Measurements from ENCODE around the gene OBSCN. TPM values are rescaled to one million over a fixed set of nuclear protein-coding genes. Genes with fewer than 3 reads are reported as not detected.

OBSCN gene
- polyA plus RNA-seq, 1 donor, result 40.0 TPM

DNA sequence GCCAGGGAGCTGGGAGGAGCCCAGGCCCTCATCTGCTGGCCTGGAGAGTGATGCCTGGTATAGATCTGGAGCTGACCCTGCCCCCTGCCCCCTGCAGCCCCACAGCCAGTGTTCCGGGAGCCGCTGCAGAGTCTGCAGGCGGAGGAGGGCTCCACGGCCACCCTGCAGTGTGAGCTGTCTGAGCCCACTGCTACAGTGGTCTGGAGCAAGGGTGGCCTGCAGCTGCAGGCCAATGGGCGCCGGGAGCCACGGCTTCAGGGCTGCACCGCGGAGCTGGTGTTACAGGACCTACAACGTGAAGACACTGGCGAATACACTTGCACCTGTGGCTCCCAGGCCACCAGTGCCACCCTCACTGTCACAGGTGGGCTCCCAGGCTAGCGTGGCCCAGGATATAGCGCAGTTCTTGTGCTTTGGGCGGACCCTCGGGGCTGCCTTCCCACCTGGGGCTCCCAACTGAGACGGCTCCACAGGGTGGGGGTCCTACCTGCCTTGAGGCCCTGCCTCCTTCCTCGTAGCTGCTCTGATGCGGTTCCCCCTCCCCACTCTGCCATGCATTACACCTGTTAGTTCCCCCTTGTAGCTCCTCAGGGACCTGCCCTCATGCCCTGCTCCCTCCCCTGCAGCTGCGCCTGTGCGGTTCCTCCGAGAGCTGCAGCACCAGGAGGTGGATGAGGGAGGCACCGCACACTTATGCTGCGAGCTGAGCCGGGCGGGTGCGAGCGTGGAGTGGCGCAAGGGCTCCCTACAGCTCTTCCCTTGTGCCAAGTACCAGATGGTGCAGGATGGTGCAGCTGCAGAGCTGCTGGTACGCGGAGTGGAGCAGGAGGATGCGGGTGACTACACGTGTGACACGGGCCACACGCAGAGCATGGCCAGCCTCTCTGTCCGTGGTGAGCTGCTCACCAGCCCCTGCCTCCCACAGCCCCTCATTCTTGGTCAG is 98.7 kb downstream of the OBSCN start:
- no peak for DNase-seq

DNA sequence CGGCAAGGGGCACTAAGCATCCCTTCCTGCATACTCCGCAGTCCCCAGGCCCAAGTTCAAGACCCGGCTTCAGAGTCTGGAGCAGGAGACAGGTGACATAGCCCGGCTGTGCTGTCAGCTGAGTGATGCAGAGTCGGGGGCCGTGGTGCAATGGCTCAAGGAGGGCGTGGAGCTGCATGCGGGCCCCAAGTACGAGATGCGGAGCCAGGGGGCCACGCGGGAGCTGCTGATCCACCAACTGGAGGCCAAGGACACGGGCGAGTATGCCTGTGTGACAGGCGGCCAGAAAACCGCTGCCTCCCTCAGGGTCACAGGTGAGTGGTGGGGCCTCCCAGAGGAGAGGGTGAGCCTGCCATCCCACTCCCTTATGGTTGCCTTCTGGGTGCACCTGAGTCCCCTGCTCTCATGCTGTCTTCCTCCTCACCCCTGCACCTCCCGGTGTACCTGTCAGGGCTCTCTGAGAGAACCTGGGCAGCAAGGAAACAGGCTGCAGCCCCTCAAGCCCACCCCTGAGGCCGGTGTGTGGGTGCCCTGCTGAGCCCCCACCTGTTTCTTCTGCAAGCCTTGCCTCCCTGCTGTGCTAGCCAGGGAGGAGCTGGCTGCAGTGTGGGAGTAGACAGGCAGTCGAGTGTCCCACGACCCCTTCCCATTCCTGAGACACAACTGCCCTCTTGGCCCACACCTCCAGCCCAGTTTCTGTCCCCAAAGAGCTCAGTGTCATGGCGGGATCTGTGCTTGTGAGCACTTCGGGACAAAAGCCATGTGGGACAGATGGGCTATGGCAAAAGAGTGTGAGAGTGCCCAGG is 99.6 kb downstream of the OBSCN start:
- no peak for DNase-seq

DNA sequence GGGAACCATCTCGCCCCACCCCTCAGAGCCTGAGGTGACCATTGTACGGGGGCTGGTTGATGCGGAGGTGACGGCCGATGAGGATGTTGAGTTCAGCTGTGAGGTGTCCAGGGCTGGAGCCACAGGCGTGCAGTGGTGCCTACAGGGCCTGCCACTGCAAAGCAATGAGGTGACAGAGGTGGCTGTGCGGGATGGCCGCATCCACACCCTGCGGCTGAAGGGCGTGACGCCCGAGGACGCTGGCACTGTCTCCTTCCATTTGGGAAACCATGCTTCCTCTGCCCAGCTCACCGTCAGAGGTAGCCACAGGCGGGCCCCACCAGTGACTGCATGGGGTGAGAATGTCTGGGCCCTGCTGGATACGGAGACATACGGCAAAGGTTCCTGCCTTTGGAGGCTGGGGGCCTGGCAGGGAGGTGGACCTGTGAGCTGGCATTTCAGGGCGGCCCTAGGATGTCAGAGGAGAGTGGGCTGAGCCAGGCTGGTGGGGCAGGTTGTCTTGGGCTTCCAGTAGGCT is 100.3 kb downstream of the OBSCN start:
- DNase-seq, result no peak

DNA sequence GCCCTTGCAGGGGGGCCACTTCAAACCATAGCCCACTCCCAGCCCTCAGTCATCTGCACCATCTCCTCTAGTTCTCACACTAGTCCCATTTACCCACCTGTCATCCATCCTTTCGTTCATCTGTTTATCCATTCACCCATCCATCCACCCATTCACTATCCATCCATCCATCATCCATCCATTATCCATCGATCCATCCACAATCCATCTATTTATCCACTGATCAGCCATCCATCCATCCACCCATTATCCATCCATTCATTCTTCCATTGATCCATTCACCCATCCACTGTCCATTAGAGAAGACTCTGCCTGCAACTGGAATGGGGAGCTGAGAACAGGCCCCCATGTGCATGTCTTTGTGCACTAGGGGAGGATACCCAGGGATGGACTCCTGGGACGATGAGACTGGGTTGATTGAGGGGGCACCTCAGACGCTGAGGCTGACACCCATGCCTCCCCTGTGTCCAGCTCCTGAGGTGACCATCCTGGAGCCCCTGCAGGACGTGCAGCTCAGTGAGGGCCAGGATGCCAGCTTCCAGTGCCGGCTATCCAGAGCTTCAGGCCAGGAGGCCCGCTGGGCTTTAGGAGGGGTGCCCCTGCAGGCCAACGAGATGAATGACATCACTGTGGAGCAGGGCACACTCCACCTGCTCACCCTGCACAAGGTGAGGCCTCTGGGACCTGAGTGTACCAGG is 100.9 kb downstream of the OBSCN start:
- DNase-seq, result no peak

DNA sequence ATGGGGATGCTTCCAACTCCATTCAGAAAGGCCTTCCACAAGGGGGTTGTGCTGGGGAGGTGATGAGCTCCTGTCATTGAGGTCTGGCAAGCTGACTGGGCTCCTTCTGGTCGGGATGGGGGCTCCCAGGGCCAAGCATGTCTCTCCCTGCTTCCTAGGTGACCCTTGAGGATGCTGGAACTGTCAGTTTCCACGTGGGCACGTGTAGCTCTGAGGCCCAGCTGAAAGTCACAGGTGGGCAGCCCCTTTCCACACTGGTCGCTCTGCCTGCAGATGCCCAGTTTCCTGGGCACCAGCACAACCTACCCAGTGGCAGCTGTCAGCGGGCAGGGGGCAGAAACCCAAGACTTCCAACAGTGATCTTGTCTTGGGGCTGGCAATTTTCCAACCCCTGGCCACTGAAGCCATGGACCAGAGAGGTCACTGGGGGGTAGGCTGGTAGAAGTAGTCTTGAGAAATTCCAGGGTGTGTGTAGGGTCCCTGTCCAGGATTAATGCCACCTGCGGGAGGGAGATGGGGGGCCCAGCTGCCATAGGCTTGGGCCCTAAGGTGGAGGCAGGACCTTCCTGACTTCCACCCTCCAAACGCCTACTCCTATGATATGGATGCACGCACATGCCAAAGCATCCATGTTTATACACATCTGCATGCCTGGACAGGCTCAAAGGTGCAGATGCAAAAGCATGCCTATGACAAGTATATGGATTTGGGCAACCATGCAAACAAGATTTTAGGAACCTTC is 101.7 kb downstream of the OBSCN start:
- DNase-seq, result no peak

DNA sequence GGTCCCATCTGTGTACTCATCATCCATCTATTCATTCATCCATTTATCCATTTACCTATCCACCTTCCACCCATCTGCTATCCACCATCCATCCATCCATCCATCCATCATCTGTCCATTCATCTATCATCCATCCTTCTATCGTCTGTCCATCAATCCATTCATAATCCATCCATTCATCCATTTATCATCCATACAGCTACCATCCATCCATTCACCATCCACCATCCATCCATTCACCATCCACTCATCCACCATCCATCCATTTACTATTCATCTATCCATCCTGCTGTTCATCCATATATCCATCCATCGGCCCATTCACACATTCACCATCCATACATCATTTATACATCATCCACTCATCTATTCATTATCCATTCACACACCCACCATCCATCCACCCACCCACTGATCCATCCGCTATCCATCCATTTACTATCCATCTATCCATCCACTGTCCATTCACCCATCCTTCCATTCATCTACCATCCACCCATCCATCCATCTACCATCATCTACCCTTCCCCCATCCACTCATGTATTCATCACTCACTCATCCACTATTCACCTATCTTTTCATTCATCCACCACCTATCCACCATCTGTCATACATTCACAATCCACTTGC is 102.4 kb downstream of the OBSCN start:
- no peak for DNase-seq

DNA sequence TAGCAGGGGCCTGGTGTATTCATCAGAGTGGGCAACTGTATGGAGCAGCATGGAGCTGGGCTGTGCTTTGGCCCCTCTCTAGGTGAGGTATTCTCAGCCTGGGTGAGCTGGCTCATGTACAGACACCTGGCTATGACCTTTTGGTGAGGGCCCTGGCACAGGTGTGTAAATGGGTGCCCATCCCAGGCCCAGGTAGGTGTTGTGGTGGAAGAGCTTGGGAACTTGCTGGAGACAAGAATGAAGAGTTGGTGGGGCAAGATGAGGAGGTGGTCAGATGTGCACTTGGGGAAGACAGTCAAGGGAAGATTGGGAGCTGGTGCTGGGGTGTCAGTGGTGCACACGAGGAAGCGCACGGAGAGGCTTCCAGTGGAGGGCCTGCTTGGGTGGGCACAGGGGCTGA is 103.2 kb downstream of the OBSCN start:
- DNase-seq, result no peak

DNA sequence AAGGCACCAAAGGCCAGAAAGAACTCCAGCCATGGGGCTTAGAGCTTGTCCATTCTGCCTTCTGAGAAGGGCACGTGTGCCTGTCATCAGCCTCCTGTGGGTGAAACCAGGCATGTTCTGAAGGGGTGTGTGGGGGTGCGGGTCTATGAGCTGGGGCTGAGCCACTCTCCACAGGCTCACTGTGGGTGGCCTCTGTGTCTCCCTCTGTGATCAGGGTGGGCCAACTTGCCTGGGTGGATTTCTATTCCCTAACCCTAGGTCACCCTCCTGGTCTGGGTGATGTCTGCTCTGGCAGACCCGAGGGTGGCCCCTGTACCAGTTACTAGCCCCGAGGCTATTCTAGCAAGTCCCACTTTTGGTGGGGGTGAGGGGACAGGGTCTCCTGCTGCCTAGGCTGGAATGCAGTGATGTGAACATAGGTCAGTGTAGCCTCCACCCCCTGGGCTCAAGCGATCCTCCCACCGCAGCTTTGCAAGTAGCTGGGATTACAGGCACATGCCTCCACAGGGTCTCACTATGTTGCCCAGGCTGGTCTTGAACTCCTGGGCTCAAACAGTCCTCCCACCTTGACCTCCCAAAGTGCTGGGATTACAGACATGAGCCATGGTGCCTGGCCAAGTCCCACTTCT is 104.4 kb downstream of the OBSCN start:
- no peak for DNase-seq

DNA sequence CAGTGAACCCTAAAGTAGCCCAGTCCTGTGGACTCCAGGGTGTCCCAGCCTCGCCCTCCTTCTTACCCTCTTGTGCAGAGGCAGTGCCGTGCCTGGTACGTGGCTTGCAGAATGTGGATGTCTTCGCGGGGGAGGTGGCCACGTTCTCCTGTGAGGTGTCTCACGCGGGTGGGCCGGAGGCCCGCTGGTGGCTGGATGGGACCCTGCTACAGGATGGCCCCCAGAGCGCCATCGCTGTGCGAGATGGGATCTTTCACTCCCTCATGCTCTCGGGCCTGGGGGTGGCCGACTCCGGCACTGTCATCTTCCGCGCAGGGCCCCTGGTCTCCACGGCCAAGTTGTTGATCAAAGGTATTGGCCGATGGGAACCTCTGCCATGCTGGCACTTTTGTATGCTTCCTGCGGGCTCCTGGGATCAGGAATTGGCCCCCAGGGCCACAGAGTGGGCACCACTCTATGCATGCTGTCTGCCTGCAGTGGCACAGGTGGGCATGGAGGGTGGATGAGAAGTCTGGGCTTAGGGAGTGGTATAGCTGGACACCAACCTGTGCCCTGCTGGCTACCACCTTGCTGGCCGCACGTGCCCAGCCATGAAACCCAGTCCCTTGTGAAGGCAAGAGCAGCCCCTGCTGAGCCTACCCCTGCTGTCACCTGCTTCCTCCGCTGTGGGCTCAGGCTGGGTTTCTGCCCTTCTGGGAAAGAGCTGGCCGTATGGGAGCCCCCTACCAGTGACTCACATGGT is 105.9 kb downstream of the OBSCN start:
- no peak for DNase-seq

DNA sequence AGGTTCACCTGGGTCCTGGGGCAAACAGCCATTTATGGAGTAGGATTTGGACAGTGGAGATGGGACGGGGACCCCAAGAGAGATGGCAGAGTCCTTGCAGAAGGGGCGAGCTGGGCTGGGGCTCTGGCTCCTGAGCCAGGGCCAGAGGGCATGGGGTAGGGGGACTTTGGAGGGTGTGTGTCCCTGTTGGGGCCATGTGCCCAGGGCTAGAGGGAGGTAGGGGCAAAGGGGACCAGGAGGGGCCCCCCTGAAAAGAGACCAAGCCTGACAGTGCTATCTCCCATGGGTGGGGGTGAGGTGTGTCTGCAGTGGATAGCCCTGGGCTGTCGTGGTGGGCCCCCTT is 106.4 kb downstream of the OBSCN start:
- no peak for DNase-seq

DNA sequence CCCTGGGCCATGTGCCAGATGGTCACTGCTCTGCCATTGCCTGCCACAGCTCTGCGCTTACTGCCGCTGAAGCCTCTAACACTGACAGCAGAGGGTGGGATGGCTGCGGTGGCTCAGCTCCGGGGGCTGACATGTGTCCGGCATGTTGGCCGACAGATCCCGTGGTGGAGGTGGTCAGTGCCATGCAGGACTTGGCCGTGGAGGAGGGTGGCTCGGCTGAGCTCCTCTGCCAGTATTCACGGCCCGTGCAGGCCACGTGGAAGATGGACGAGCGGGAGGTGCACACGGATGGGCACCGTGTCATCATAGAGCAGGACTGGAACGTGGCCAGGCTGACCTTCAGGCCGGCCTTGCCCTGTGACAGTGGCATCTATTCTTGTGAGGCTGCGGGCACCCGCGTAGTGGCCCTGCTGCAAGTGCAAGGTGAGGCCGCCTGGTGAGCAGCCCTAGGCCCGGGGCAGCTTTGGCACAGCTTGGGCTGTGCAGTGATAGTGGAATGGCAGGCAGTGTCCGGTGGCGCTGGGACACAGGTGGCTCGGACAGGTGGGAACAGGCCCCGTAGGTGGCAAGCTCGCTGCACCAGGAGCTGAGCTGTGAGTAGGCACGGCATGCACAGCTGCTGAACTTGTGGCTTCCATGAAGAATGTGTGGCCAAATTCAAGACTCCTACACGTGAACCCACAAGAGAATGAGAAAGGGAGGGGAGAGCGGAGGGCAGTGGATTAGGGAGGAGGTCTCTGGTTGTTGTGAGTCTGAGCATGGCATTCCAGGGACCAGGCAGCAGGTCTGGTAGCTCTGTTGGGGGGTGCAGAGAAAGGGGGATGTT is 107.0 kb downstream of the OBSCN start:
- no peak for DNase-seq

DNA sequence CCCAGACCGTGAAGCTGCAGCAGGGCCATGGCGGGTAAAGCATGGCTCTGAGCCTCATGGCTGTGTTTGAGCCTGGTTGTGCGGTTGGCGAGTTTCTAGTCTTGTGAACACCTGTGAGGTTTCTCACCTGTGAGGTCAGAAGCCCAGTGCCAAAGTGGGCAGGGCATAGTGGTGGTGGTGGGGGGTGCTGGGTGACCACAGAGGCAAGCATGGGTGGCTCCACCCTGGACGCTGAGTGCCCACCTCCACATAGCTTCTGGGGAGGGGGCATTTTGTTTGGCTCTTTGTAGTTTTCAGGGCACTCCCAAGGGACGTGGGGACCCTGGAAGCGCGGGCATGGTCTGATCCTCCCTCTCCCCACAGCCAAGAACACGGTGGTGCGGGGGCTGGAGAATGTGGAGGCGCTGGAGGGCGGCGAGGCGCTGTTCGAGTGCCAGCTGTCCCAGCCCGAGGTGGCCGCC is 107.7 kb downstream of the OBSCN start:
- no peak for DNase-seq

DNA sequence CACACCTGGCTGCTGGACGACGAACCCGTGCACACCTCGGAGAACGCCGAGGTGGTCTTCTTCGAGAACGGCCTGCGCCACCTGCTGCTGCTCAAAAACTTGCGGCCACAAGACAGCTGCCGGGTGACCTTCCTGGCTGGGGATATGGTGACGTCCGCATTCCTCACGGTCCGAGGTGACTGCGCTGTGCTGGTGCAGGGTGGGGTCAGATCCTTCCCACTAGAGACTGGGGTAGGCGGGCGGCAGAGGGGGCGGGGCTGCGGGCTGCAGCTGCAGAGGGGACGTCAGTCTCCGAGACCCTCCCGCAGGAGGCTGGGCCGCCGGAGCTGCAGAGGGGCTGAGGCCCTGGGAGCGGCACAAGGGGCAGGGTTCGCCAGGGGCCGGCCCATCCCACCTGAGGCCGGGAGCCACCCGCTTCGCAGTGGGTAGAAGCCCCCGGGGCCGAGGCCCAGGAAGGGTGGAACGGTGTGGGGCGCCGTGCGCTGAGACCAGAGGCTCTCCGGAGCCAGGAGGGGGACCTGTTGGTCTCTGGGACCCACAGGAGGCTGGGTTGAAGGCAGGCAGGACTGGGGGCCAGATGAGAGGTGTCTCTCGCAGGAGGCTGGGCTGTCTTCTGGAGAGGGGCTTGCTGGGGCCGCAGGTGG is 108.2 kb downstream of the OBSCN start:
- DNase-seq, result peak; percentile 24

DNA sequence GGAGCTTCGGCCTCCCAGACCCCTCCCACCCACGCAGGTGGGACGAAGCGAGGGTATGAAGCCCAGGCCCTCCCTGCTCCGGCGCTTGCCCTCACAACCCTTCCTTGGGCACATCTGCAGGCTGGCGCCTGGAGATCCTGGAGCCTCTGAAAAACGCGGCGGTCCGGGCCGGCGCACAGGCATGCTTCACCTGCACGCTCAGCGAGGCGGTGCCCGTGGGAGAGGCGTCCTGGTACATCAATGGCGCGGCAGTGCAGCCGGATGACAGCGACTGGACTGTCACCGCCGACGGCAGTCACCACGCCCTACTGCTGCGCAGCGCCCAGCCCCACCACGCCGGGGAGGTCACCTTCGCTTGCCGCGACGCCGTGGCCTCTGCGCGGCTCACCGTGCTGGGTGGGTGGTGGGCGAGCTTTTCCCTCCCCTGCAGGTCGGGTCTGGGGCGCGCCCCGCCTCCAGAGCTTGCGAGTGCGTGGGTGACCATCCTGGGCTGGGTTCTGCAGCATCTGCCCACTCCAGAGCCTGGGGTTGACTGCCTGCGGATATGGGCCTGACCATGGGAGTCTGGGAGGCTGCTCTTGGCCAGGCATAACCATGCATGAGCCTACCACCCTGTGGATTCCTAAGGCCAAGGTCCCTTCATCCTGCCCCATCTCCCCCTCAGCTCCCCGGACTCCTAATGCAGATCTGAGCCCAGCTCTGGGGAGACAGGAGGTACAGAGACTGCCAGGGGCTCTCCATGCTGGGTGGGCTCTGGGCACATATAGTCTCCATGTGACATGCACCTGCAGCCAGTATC is 108.9 kb downstream of the OBSCN start:
- DNase-seq, result no peak

DNA sequence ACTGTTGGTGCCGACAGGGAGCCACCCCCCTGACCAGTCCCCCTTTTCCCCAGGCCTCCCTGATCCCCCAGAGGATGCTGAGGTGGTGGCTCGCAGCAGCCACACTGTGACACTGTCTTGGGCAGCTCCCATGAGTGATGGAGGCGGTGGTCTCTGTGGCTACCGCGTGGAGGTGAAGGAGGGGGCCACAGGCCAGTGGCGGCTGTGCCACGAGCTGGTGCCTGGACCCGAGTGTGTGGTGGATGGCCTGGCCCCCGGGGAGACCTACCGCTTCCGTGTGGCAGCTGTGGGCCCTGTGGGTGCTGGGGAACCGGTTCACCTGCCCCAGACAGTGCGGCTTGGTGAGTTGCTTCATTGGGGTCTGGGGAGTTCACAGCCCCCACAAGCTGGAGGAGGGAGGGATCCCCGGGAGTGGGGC is 109.6 kb downstream of the OBSCN start:
- DNase-seq, result no peak

DNA sequence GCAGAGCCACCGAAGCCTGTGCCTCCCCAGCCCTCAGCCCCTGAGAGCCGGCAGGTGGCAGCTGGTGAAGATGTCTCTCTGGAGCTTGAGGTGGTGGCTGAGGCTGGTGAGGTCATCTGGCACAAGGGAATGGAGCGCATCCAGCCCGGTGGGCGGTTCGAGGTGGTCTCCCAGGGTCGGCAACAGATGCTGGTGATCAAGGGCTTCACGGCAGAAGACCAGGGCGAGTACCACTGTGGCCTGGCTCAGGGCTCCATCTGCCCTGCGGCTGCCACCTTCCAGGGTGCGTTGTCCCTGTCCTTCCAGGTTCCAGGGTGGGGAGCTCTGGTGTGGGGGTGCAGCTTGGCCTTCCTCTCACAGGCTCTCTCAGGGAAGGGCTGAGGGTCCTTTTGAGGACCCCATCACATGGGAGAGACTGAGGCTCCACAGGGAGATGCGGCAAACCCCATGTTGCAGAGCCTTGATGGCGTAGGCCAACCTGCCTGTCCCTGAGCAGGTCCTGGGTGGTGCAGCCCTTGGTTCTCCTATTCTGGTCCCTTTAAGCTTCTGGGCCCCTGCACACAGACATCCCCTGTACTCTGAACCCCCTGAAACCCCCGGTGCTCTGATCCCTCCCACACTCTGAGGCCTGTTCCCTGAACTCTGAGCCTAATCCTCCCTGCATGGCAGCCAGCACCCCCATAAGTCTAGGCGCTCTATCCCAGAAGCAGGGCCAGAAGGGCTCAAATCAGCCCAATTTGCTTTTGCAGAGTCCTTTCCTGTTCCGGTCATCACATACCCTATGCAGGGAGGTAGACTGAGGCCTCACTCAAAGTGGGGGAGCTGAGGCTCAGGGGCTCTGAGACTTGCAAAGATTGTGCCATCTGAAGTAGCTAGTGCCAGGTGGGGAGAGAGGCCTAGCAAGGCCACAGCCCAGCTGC is 110.3 kb downstream of the OBSCN start:
- no peak for DNase-seq

Measured in left kidney (tissue), 2 donors.